NCI-H1105 treated with DMSO at 0.1 percent for 48 hours (cell line): Measurements from ENCODE around the gene CTXN3.
"Not testable (repeated sequence)": the region's sequence is repeated elsewhere in the genome, so short reads cannot be mapped to it uniquely, and the experiment has no call there.

ENCODE experiments used
- DNase-seq: peaks from one replicate; lab custom pipeline; 2025; lab: John Stamatoyannopoulos, UW

Gene CTXN3

DNA sequence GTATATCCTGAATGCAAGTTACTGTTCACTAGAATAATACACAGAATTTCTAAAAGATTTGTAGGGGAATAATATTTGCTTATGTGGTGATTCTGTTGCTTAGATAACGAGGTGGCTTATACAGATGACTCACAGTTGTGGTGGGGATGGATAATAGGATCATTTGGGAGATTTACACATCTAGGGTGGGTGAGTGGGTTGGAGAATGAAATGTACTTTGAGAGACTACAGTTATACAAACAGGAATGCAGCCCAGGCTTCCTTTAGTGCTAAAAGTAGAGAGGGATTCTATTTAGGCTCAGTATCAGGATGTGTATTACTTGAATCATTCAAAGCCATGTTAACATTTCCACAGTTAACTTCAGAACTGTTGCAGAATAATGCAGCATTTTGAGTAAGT lies 1.8 kb downstream of the CTXN3 start:
- no peak for DNase-seq

DNA sequence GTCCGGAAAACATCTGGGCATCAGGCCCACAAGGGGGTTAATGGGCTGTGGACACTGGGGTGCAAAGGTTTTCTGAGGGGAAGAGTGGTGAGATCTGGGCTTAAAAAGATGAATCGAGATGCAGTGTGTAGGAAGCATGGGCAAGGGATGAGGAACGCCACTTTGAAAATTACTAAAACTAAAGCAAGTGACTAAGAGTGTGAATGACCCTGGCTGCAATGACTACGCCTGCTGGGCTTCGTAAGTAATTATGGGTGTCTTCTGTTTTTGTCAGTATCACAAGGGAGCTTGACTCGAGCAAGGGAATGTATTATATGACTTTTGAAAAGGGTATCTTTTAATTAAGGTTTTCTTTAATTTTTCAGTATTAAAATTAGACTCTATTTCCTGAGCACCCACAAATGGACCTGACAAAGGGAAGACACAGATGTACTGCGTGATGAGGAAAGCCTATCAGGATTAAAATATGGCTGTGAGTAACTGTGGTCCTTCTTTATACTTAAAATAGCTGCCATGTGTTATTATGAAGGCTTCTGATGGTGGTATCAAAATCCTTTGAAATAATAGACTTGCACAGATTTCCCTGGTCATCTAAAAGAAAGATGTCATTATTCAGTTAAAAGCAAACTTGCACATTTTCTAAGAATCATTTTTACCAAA lies 4.2 kb downstream of the CTXN3 start:
- DNase-seq, result no peak

- DNase-seq, result no peak
Measured at GRCh38 chr5:127656825-127657224, 7.9 kb downstream of the CTXN3 start.

DNA sequence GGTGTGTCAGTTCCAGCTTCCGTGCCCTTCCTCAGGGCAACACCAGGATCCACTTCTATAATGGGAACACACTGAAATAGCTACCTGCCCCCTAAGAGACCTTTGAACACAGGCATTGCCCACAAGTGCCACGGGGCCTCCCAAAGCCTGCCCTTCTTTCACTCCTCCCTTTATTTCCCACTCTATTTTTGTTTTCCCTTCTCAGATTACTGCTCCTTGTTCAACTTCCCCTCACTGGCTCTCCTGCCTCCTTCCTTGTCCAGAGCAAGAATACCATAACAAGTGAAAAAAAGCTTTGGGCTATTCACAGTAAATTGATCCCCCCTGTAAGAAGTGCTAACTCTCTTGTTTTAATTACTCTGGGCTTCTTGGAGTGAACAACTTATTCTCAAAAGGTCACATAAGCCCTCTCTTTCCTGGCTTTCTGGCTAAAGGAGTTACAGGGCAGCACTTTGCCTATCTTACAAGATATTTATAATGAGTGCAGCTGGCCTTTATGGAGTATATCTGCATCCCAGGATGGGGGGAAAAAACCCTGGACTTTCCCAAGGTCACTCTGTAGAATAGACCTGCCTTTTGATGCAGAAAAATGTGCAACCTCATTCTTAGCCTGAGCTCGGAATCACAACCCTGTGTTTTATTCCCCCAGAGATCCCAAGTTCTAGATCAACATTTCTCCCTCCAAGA lies 11.3 kb downstream of the CTXN3 start:
- no peak for DNase-seq

GRCh38 chr5:127664093-127664492 lies 15.2 kb downstream of the CTXN3 start:
- no peak for DNase-seq

- DNase-seq, result no peak
Measured at GRCh38 chr5:127665641-127666040, 16.8 kb downstream of the CTXN3 start.

DNA sequence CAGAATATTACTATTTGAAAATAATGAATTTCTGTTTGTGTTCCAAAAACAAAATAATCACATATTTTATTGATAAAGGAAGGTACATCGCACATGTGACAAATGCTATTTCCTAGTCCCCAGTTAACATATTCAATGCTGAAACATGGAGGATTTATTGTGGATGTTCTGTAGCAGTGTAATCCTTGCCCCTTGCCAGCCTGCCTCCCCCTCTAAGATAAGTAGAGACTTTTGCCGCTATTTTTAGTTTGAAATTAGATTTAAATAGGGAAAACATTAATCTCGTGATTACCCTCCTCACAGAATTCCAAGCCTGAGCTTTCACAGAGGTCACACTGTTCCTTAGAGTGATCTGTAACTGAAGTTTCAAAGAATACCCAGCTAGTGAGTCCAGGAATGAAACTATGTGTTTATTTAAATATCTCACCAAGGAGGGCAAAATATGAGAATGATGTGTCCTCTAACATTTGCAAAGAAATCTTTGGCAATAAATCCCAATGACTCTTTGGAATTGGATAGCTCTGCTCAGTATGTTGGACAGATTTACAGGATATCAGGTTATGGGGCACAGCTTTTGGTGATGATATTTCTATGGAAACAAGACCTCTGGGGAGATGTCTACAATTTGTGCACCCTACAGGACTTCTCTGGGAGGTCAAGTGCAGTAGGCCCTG lies 17.3 kb downstream of the CTXN3 start:
- no peak for DNase-seq

GRCh38 chr5:127667926-127668325 lies 19.0 kb downstream of the CTXN3 start:
- DNase-seq, result no peak

DNA sequence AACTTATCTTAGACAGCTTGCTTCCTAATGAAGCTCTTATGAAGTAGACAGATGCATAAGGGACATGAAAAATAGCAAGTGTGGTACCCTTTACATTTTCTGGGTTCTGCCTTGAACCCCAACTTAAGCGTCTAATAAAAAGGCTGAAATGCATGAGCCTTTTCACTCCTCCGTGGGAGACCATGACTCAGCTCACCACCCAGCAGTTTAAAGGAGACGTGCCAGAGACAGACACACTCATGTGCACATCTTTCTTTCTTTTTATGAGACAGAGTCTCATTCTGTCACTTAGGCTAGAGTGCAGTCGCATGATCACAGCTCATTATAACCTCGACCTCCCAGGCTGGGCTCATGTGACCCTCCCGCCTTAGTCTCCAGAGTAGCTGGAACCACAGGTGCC lies 22.3 kb downstream of the CTXN3 start:
- no peak for DNase-seq

DNA sequence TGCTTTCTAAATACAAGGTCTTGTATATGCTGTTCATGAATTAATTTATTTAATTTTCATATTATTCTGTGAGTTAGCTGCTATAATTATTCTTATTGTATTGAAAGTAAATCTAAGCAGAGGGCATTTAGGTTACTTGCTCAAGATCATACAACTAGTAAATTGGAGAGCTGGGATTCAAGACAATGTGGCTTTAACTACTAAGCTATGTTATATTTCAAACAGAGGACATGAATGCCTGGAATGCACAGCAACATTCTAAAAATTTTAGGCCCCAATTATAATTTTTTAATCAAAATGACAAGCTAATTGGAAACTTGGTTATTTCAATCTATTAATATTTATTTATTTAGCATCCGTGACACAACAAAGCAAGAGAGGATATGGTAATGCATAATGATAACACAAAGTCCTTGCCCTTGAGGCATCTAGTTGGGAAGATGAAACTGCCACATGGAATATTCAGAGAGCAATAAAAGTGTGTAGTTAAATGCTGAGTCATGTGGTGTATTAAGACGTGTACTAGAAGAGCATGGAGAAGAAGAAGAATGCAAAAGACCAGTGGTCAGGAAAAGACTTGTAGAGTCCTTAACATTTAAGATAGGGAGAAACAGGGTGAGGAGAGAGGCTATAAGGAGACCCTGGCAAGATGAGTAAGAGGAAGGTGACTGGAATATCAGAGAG lies 24.4 kb downstream of the CTXN3 start:
- DNase-seq, result no peak

DNA sequence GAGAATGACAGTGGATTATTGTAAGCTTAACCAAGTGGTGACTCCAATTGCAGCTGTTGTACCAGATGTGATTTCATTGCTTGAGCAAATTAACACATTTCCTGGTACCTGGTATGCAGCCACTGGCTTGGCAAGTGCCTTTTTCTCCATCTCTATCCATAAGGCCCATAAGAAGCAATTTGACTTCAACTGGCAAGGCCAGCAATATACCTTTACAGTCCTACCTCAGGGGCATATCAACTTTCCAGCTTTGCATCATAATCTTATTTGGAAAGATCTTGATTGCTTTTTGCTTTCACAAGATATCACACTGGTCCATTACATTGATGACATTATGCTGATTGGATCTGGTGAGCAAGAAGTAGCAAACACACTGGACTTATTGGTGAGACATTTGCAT lies 28.1 kb downstream of the CTXN3 start:
- DNase-seq, result not testable (repeated sequence)

DNA sequence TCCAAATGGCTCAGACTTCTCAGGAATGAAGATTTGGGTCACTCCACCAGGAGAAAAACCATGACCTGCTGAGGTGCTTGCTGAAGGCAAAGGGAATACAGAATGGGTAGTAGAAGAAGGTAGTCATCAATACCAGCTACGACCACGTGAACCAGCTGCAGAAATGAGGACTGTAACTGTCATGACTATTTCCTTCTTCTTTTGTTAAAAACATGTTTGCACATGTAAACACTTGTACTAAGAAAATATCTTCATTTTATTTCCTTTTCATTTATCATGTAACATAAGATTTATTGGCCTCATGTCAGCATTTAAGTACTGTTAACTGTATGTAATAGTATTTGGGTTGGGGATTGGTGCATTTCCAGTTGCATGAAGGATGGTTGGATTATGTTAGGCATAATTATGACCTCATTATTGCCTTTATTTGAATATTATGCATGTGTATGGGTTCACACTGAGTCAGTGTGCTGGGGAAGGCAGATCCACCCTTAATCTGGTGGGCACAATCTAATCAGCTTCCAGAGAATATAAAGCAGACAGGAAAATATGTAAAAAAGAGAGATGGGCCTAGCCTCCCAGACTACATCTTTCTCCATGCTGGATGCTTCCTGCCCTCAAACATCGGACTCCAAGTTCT lies 30.9 kb downstream of the CTXN3 start:
- DNase-seq, result not testable (repeated sequence)

DNA sequence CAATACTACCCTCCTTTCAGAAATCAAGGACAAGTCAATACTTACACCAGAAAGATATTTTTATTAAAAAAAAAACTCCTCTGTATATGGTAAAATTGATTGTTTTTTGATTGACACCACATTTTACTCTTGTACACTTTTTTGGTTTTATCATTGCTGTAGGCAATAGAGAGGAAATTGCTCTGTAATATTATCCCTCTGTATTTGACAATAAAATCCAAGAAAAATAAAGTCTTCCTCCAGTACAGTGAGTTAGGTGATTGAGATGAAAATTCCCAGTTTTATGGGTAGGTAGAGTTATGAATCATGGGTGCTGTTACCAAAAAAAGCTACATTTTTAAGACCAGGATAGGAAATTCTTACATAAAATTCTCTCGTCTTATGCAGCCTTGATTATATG lies 31.7 kb downstream of the CTXN3 start:
- no peak for DNase-seq

DNA sequence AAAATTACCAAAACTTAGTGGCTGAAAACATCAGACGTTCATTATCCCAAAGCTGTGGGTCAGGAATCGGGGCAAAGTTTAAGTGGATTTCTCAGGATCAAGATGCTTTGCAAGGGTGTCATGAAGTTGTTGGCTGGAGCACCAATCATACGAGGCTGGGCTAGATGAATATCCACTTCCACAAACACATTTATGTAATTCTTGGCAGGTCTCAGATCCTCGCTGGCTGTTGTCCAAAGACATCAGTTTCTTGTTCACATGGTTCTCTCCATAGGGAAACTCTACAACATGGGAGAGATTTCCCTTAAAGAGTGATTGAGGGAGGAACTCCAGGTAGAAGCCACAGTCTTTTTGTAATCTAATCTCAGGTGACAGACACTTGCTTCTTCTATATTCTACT lies 34.1 kb downstream of the CTXN3 start:
- no peak for DNase-seq

- DNase-seq, result no peak
Measured at GRCh38 chr5:127684726-127685467, 36.0 kb downstream of the CTXN3 start.

- DNase-seq, result no peak
Measured at GRCh38 chr5:127685662-127686061, 36.8 kb downstream of the CTXN3 start.

DNA sequence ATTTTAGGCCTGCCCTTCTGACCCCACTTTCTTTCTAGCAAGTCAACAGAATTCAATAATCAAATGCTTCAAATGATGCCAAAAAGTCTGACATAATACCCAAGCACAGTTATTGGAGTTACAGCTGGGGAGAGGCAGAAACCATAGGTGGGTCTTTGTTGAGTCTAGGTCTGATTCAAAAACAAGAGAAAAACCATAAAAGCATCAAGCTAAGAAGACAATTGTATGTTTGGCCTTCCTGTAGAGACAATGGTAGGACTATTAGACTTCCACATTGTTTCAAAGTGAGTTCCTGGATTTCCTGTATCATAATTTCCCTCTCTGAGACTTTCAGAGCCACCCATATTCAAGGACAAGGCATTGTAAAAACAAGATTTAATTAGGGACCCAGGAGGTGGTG lies 37.5 kb downstream of the CTXN3 start:
- DNase-seq, result no peak

GRCh38 chr5:127694518-127695171 lies 45.8 kb downstream of the CTXN3 start:
- DNase-seq, result no peak

DNA sequence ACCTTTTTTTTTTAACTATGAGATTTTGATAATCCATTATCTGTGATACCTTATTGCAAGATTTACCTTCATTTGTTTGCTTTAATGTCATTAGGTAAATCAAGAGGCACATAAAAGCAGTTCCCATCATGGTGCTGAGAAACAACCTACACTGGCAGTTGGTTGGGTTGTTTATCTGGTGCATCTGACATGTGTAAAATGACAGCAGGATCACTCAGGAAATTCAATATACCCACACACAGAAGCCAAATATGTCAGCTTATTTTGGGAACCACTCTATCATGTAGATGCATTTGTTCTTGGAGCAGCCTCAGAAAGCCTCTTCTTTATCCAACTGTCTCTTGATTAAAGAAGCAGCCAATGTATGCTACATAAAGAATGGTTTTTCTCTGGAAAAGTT lies 46.5 kb downstream of the CTXN3 start:
- no peak for DNase-seq

- no peak for DNase-seq
Measured at GRCh38 chr5:127696683-127697082, 47.8 kb downstream of the CTXN3 start.
